Measurements from ENCODE around the gene MIAT.

DNA sequence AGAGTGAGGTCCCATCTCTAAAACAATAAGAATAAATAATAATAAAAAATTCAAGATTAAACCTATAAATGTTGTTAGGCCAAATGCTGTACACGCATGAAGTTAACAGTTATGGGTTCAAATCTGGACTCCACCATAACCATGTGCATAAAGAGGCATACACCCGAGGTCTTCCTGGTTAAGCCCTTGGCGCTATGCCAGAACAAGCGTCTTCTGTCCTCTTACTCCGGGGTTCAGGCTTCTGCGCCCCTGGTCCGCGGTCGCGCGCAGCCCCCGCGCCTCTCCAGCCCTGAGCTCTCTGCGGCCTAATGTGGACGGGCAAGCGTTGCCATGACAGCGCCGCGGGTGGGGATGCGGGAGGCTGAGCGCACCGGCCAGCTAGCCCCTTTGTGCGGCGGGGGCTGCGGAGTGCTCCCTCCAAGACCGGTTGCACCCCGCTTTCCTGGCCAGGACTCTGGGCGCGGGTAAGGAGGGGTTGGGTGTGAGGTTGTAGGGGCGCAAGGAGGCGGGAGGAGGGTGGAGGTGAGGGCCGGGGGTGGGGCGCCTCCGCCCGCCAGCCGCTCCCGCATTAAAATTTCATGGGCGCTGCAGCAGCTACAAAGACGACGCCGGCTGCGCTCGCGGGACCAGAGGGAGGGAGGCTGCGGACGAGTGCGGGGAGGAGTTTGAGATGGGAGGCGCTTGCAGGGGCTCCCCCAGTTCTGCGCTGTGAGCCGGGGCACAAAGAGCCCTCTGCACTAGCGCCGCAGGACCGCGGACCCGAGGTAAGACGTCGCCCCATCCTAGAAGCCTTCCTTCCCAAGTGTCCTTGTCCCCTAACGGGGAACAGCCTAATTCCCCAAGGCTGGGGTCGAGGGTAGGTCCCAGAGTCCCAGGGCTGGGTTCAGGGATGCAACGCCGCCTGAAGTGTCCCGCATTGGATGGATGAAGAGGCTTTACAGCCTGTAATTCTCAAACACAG lies at the start of gene MIAT:
- TF ChIP-seq POLR2A (IDR thresholded peaks at IDR 0.05) (no peak), POLR2AphosphoS5 (IDR thresholded peaks at IDR 0.05) (no peak), EP300 (IDR thresholded peaks at IDR 0.05) (no peak)
- TF ChIP-seq, protein P1, sequence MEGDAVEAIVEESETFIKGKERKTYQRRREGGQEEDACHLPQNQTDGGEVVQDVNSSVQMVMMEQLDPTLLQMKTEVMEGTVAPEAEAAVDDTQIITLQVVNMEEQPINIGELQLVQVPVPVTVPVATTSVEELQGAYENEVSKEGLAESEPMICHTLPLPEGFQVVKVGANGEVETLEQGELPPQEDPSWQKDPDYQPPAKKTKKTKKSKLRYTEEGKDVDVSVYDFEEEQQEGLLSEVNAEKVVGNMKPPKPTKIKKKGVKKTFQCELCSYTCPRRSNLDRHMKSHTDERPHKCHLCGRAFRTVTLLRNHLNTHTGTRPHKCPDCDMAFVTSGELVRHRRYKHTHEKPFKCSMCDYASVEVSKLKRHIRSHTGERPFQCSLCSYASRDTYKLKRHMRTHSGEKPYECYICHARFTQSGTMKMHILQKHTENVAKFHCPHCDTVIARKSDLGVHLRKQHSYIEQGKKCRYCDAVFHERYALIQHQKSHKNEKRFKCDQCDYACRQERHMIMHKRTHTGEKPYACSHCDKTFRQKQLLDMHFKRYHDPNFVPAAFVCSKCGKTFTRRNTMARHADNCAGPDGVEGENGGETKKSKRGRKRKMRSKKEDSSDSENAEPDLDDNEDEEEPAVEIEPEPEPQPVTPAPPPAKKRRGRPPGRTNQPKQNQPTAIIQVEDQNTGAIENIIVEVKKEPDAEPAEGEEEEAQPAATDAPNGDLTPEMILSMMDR (IDR thresholded peaks at IDR 0.05) = no peak
